Body of pancreas (tissue), 4 donors: ENCODE measurements around the gene RASD2.

Source experiments
- POLR2A ChIP-seq, 3 donors: fragments of 450-650 bp; IDR thresholded peaks; one replicate each; pipeline ENCODE4 v1.6.1; 2016; ENCODE audit warnings: antibody characterized with exemption in 3 of 3, mild to moderate bottlenecking in 2 of 3
- TF ChIP-seq, protein P1 (sequence below), 7 experiments: fragments of 450-650 bp in 4 of 7; fragments of 200-600 bp in 3 of 7; sonication (generic) in 3 of 7; IDR thresholded peaks; one replicate each; pipeline ENCODE4 v1.5.1; 2016 to 2019; ENCODE audit warnings: antibody characterized with exemption in 7 of 7

DNA sequence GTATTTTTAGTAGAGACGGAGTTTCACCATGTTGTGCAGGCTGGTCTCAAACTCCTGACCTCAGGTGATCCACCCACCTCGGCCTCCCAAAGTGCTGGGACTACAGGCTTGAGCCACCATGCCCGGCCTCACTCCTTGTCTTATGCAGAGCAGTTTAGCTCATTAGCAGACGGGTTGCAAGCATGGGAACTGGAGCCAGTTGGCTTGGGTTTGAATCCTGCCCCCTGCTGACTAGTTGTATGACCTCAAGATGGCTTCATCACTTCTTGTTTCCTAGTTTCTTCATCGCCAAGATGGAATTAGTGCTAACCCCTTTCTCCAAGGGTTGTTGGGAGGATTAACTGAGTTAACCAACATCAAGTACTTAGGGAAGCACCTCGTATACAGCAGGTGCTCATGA, 23.4 kb upstream of the RASD2 start:
- TF ChIP-seq, protein P1, sequence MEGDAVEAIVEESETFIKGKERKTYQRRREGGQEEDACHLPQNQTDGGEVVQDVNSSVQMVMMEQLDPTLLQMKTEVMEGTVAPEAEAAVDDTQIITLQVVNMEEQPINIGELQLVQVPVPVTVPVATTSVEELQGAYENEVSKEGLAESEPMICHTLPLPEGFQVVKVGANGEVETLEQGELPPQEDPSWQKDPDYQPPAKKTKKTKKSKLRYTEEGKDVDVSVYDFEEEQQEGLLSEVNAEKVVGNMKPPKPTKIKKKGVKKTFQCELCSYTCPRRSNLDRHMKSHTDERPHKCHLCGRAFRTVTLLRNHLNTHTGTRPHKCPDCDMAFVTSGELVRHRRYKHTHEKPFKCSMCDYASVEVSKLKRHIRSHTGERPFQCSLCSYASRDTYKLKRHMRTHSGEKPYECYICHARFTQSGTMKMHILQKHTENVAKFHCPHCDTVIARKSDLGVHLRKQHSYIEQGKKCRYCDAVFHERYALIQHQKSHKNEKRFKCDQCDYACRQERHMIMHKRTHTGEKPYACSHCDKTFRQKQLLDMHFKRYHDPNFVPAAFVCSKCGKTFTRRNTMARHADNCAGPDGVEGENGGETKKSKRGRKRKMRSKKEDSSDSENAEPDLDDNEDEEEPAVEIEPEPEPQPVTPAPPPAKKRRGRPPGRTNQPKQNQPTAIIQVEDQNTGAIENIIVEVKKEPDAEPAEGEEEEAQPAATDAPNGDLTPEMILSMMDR (IDR thresholded peaks at IDR 0.05): no peak
- TF ChIP-seq POLR2A (IDR thresholded peaks at IDR 0.05): no peak
